ENCODE results near the gene NRDE2.

DNA sequence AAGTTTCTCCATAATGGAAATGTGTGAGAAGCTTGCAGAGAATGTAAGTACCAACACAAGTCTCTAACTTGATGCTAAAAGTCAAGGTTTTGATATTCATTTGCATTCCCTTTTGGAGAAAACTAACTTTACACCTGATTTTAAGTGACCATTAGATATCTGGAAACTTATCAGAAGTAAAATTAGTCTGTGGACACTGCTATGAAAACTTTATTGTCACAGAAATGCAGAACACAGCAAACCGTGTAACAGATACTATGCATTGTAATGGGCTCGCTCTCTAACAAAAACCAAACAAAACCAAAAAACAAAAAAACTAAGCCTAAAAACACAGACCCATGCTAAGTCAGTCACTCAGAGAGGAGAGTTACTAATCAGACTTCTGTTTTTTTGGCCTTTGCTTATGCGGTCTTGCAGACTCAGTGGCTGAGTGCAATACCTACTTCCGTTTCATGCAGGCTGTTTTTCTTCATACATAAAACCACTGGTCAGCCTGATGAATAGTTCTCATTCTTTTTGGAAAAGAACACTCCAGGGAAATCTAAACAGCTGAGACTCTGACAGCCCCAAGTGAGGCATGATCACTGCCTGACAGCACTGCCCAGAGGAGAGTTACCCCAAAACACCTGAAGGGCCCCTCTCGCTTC, 35.7 kb downstream of the NRDE2 start:
- TF ChIP-seq, protein P1, sequence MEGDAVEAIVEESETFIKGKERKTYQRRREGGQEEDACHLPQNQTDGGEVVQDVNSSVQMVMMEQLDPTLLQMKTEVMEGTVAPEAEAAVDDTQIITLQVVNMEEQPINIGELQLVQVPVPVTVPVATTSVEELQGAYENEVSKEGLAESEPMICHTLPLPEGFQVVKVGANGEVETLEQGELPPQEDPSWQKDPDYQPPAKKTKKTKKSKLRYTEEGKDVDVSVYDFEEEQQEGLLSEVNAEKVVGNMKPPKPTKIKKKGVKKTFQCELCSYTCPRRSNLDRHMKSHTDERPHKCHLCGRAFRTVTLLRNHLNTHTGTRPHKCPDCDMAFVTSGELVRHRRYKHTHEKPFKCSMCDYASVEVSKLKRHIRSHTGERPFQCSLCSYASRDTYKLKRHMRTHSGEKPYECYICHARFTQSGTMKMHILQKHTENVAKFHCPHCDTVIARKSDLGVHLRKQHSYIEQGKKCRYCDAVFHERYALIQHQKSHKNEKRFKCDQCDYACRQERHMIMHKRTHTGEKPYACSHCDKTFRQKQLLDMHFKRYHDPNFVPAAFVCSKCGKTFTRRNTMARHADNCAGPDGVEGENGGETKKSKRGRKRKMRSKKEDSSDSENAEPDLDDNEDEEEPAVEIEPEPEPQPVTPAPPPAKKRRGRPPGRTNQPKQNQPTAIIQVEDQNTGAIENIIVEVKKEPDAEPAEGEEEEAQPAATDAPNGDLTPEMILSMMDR (IDR thresholded peaks at IDR 0.05) = no peak
- no peak for TF ChIP-seq EP300 (IDR thresholded peaks at IDR 0.05; ENCODE audit: low read depth)

Measured in transverse colon (tissue), 3 donors.